Erythroblast (primary cell): ENCODE results near the gene ZKSCAN2.

ENCODE experiments used
- GATA1 ChIP-seq: IDR thresholded peaks from 2 replicates; pipeline ENCODE4 v1.6.1; 2011; ENCODE audit warnings: low read depth, mild to moderate bottlenecking, control low read depth, low read length, moderate library complexity
- POLR2A ChIP-seq: IDR thresholded peaks from 2 replicates; pipeline ENCODE4 v1.6.1; 2011; ENCODE audit warnings: mild to moderate bottlenecking, low read length

DNA sequence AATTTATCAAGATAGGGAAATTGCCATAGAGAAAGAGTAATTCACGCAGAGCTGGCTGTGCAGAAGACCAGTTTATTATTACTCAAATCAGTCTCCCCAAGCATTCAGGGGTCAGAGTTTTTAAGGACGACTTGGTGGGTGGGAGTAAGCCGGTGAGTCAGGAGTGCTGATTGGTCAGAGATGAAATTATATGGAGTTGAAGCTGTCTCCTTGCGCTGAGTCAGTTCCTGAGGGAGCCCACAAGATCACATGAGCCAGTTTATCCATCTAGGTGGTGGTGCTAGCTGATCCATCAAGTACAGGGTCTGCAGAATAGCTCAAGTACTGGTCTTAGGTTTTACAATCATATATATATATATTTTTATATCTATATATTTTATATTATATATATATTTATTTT, 46.9 kb downstream of the ZKSCAN2 start:
- no peak for TF ChIP-seq POLR2A
- TF ChIP-seq GATA1: no peak
